ENCODE measurements around the gene CYTH4.

The CYTH4 gene

DNA sequence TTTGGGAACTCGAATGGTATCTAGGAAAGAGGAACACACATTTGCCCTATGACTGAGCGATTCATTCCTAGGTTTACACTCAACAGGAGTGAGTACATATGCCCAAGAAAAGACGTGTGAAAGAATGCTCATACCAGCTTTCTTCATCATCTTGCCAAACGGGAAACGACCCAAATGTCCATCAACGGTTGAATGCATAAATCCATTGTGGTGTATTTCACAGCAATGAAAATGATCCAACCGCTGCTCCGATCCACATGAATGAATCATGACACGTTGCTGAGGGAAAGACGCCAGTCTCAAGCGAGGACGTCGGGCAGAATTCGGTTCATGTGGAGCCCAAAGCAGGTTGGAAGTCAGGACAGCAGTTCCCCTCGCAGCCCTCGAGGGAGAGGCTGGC lies 71.5 kb downstream of the CYTH4 start:
- no peak for DNase-seq

DNA sequence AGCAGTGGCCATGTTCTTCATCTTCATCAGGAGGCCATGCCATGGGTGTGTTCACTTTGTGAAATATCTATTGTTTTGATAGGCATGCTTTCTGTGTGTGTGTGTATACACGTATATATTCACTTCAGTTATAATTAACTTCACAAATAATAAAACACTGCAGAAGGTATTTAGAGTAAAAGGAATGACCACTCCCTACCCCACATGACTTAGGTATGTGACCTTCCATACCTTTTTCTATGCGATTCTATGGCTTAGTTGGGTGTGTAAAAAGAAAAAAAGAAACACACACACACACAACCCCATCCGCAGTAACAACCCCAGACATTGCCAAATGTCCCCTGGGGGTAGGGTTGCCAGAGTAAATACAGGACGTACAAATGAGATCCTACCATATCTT lies 72.0 kb downstream of the CYTH4 start:
- DNase-seq: no peak

DNA sequence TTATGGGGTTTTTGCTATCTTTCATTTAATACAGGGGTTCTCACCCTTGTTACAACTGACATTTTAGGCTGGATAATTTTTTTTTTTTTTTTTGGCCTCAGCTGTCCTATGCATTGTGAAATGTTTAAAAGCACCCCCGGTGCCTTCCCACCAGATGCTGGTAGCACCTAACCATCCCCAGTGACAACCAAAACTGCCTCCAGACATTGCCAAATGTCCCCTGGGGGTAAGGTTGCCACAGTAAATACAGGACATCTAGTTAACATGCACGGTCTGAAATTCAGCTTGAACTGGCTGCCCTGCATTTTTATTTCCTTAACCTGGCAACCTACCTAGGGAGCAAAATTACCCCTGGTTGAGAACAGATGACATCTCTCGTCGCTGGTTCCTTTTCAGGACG lies 72.4 kb downstream of the CYTH4 start:
- DNase-seq: no peak

DNA sequence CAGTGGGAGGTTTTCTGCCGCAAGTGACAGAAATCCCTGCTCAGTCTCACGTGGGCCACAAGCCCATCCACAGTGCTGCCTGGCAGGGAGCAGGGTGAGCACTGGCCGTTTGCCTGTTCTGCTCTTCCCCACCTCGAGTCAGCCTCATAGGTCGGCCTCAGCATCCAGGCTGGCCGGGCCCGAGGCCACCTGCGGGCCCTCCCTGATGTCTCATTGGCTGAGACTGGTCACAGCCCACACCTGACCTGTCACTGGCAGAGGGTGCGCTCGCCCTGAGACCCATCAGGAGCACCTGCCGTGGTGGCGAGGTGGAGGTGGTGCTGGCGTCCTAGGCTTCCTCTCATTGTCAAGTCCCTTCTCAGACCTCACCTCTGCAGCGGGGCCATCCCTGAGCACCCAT lies 72.9 kb downstream of the CYTH4 start:
- no peak for DNase-seq

DNA sequence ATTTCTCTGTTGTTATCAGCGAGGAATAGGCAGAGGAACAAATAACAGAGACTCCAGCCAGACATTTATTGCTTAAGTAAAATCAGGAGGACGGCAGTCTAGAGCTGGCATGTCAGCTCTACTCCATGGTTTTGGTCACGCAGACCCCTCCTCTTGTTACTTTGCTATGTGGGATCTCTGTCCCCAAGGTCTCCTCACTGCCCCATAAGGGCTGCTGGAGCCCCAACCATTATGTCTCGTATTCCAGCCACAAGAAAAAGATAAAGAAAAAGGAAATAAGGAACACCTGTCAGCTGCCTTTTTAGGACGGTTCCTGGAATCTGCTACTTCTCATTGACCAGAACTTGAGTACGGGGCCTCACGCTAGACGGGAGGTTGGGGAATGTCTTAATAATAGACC lies 74.6 kb downstream of the CYTH4 start:
- DNase-seq: no peak

DNA sequence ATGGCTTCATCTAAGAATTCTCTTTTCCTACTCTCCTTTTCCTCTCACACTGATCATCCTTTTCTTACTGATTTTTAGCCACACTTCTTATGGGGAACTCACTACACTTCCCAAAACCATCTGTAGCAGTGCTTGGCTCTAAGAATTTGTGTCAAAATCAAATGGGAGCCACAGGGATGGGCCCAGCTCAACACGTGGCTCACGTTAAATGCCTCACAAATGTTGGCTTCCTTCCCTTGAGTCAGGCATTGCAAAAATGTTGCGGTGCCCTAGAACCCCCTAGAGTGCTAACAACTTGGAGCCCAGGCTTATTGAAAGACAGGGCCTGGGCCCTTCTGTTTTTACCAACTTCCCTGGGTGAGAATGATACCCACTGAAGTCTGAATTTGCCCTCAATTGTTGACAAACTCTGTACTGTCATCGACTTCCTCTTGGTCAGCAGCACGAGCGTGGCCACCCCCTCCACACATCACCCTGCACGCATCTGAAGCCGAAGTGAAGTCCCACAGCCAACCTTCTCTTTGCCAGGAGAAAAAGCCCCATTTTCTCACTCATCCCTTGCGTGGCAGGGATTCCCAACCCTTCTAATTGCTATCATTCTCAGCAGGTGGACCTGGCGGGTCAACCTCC lies 75.3 kb downstream of the CYTH4 start:
- DNase-seq: peak; percentile 37

DNA sequence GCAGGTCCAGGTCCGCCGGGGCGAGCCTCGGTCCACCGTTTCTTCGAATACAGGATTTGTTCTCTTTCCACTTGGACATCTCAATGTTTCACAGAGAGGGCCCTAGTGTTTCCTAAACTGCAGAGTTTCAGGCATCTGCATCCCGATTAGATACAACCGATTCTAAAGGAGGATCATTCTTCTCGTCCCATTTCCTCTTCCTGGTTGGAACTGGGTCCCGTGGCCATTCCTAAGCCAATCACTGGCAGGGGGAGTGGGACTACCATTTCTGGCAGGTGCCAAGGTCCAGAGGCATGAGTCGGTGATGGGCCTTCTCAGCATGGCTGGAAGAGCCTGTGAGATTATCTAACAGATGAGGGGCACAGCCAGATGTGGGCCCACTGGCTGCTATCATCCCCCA lies 76.1 kb downstream of the CYTH4 start:
- no peak for DNase-seq

DNA sequence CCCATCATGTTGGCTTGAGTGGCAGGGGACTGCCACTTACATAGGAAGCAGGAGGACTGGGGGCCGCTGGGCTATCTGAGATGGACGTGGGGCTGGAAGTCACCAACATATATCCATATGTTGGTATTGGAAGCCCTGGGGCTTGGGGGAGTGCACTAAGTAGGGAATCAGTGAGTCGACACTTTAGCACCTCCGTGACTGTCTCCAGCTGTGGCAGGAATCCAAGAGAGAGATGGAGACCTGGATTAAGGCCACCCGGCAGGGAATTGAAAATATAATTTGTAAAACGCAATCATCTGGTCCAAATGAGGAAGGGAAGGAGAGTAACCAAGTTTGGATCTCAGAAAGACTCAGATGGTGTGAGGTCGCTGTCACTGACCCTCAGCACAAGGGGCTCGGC lies 76.6 kb downstream of the CYTH4 start:
- no peak for DNase-seq

DNA sequence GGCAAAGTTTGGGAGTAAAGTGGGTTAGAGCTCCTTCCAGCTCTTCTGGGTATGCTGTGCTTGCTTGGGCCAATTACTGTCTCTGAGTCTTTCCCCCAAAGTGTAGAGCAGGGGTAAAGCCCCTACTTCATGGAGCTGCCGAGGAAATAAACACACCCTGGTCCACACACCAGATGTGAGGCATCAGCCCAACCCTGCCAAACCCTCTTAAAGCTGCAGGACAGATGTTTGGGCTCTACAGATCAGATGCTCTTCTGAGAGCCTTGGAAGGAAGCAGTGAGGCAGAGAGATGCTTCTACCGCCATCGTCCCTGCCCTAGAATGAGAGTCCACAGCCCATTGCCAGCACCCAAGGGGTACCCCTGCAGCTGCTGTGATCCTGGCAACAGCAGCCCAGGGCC lies 80.3 kb downstream of the CYTH4 start:
- DNase-seq: no peak

DNA sequence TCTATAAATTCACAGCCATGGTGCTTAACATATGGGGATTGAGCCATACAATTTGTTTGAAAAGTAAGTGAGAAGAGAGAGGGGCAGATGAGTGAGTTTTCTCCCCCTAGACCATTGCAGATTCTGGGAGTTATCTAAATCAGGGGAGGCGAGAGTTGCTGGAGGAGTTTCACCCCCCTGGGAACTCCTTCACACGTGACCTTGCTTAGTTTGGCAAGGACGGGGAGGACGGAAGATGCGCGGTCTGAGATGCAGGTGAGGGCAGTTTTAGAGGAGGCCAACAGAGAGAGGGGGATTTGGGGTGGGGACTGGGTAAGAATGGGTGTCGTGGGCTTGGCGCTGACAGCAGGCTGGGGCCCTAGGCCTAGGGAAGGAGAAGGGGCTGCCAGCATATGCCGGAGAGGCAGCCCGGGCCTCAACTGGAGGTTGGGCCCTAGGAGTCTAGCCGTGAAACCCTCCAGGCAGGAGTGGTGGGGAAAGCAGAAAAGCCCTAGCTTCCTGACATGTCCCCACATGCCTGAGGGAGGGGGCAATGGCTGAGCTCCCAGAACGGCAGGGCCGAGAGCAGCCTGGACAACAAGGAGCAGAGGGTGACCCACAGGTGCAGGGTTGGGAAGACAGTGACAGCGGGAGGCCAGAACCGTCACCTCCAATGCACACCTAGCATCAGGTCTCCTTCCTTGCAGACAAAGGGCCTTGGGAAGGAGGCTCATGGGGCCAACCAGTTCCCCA lies 81.1 kb downstream of the CYTH4 start:
- no peak for DNase-seq

Data from suppressor macrophage treated with lipopolysaccharide for 4 hours (primary cell).